ENCODE measurements around the gene GALNTL6. TPM values are rescaled to one million over a fixed set of nuclear protein-coding genes. Genes with fewer than 3 reads are reported as not detected.

Gene GALNTL6
- total RNA-seq, 8 experiments from 2014 or later = 2.4 to 22.2 (median 14.2) TPM

GRCh38 chr4:172826346-172826745 lies 1013.1 kb downstream of the GALNTL6 start:
- no peak for ATAC-seq (replicated peaks in 6 of 8)
- Histone ChIP-seq H3K4me1 (replicated peaks in 1 of 2) (peaks cover 4 to 19% of the 10 kb centered on the region in 2 donors), H3K27ac (no peak overlapping the region), H3K4me3 (no peak overlapping the region)
- 27 to 92% (median 80%) methylated on average over 1 to 4 of the region's 5 CpGs; no CpG with 5 or more reads in 4 of the 10 experiments for WGBS, 10 experiments
- in situ Hi-C loops (cut with MboI; ENCODE audit: low pct_unique_long_range_greater_than_20kb in 2 of 9, low sequenced_read_pairs in 9 of 9, unreplicated experiment in 9 of 9) = no loop called here

GRCh38 chr4:172826861-172827260 lies 1013.7 kb downstream of the GALNTL6 start:
- H3K27ac ChIP-seq = no peak overlapping the region
- H3K4me1 ChIP-seq (replicated peaks in 1 of 2) = peaks cover 4 to 15% of the 10 kb centered on the region in 2 donors
- no peak for ATAC-seq (replicated peaks in 6 of 8)
- 72 to 80% methylated on average over 1 to 3 of the region's 3 CpGs; no CpG with 5 or more reads in 8 of the 10 experiments for WGBS, 10 experiments
- in situ Hi-C loops (cut with MboI; ENCODE audit: low pct_unique_long_range_greater_than_20kb in 2 of 9, low sequenced_read_pairs in 9 of 9, unreplicated experiment in 9 of 9) = no loop called here
- no peak overlapping the region for H3K4me3 ChIP-seq

GRCh38 chr4:172830295-172830764 lies 1017.1 kb downstream of the GALNTL6 start:
- Histone ChIP-seq H3K4me3 (no peak overlapping the region), H3K27ac (no peak overlapping the region), H3K4me1 (replicated peaks in 1 of 2) (peaks cover 4 to 11% of the 10 kb centered on the region in 2 donors)
- ATAC-seq (replicated peaks in 6 of 8) = no peak
- in situ Hi-C loops (cut with MboI; ENCODE audit: low pct_unique_long_range_greater_than_20kb in 2 of 9, low sequenced_read_pairs in 9 of 9, unreplicated experiment in 9 of 9) = no loop called here
- 0 to 24% (median 10%) methylated on average over 3 to 5 of the region's 5 CpGs; no CpG with 5 or more reads in 1 of the 10 experiments for WGBS, 10 experiments

GRCh38 chr4:172836661-172837060 lies 1023.5 kb downstream of the GALNTL6 start:
- in situ Hi-C loops (cut with MboI; ENCODE audit: low pct_unique_long_range_greater_than_20kb in 2 of 9, low sequenced_read_pairs in 9 of 9, unreplicated experiment in 9 of 9) = no loop called here
- no peak for ATAC-seq (replicated peaks in 6 of 8)
- H3K4me1 ChIP-seq (replicated peaks in 1 of 2) = peaks cover 0 to under 1% of the 10 kb centered on the region in 2 donors
- no peak overlapping the region for H3K27ac ChIP-seq
- WGBS, 10 experiments = 27 to 100% (median 91%) methylated on average over 1 to 3 of the region's 3 CpGs; no CpG with 5 or more reads in 3 of the 10 experiments
- H3K4me3 ChIP-seq = no peak overlapping the region

- ATAC-seq (replicated peaks in 6 of 8) = no peak
- in situ Hi-C loops (cut with MboI; ENCODE audit: low pct_unique_long_range_greater_than_20kb in 2 of 9, low sequenced_read_pairs in 9 of 9, unreplicated experiment in 9 of 9) = no loop called here
- Histone ChIP-seq H3K4me3 (no peak overlapping the region), H3K4me1 (replicated peaks in 1 of 2) (peaks cover 8 to 12% of the 10 kb centered on the region in 2 donors), H3K27ac (no peak overlapping the region)
- WGBS, 10 experiments = 50 to 100% (median 76%) methylated on average over 1 to 5 of the region's 6 CpGs; no CpG with 5 or more reads in 4 of the 10 experiments
Observed at GRCh38 chr4:172838111-172838510, 1024.9 kb downstream of the GALNTL6 start.

- Histone ChIP-seq H3K4me3 (no peak overlapping the region), H3K4me1 (replicated peaks in 1 of 2) (peaks cover 8 to 20% of the 10 kb centered on the region in 2 donors), H3K27ac (no peak overlapping the region)
- 0 to 100% (median 84%) methylated on average over 1 to 3 of the region's 3 CpGs; no CpG with 5 or more reads in 2 of the 10 experiments for WGBS, 10 experiments
- no peak for ATAC-seq (replicated peaks in 6 of 8)
- in situ Hi-C loops (cut with MboI; ENCODE audit: low pct_unique_long_range_greater_than_20kb in 2 of 9, low sequenced_read_pairs in 9 of 9, unreplicated experiment in 9 of 9) = no loop called here
Observed at GRCh38 chr4:172838943-172839342, 1025.7 kb downstream of the GALNTL6 start.

- H3K4me3 ChIP-seq = no peak overlapping the region
- in situ Hi-C loops (cut with MboI; ENCODE audit: low pct_unique_long_range_greater_than_20kb in 2 of 9, low sequenced_read_pairs in 9 of 9, unreplicated experiment in 9 of 9) = no loop called here
- H3K4me1 ChIP-seq (replicated peaks in 1 of 2) = peaks cover 8 to 23% of the 10 kb centered on the region in 2 donors
- ATAC-seq (replicated peaks in 6 of 8) = peak in 5 of 8 experiments; percentile 94 to 98 (median 97)
- peak overlapping the region in 1 of 2 donors; percentile 5 for H3K27ac ChIP-seq
- WGBS, 10 experiments = 0 to 100% (median 10%) methylated on average over 1 to 4 of the region's 4 CpGs; no CpG with 5 or more reads in 1 of the 10 experiments
Observed at GRCh38 chr4:172842779-172843178, 1029.6 kb downstream of the GALNTL6 start.

GRCh38 chr4:172843192-172843591 lies 1030.0 kb downstream of the GALNTL6 start:
- peak in 4 of 8 experiments; percentile 52 to 70 (median 65) for ATAC-seq (replicated peaks in 6 of 8)
- H3K4me3 ChIP-seq = no peak overlapping the region
- 0 to 20% (median 13%) methylated on average over 3 to 4 of the region's 4 CpGs; no CpG with 5 or more reads in 5 of the 10 experiments for WGBS, 10 experiments
- peak overlapping the region; percentile 5 to 7 for H3K27ac ChIP-seq
- peaks cover 8 to 23% of the 10 kb centered on the region in 2 donors for H3K4me1 ChIP-seq (replicated peaks in 1 of 2)
- in situ Hi-C loops (cut with MboI; ENCODE audit: low pct_unique_long_range_greater_than_20kb in 2 of 9, low sequenced_read_pairs in 9 of 9, unreplicated experiment in 9 of 9) = no loop called here

GRCh38 chr4:172844556-172844955 lies 1031.4 kb downstream of the GALNTL6 start:
- in situ Hi-C loops (cut with MboI; ENCODE audit: low pct_unique_long_range_greater_than_20kb in 2 of 9, low sequenced_read_pairs in 9 of 9, unreplicated experiment in 9 of 9) = no loop called here
- ATAC-seq (replicated peaks in 6 of 8) = no peak
- no peak overlapping the region for H3K27ac ChIP-seq
- H3K4me1 ChIP-seq (replicated peaks in 1 of 2) = peaks cover 8 to 23% of the 10 kb centered on the region in 2 donors
- no peak overlapping the region for H3K4me3 ChIP-seq
- 0 to 96% (median 80%) methylated on average over 1 to 4 of the region's 4 CpGs for WGBS, 10 experiments

- Histone ChIP-seq H3K4me3 (no peak overlapping the region), H3K4me1 (replicated peaks in 1 of 2) (peaks cover 8 to 23% of the 10 kb centered on the region in 2 donors), H3K27ac (no peak overlapping the region)
- ATAC-seq (replicated peaks in 6 of 8) = no peak
- WGBS, 10 experiments = 81 to 100% (median 96%) methylated on average over 1 to 3 of the region's 3 CpGs; no CpG with 5 or more reads in 1 of the 10 experiments
- in situ Hi-C loops (cut with MboI; ENCODE audit: low pct_unique_long_range_greater_than_20kb in 2 of 9, low sequenced_read_pairs in 9 of 9, unreplicated experiment in 9 of 9) = no loop called here
Observed at GRCh38 chr4:172845281-172845680, 1032.1 kb downstream of the GALNTL6 start.

- peaks cover 3 to 7% of the 10 kb centered on the region in 2 donors for H3K4me1 ChIP-seq (replicated peaks in 1 of 2)
- ATAC-seq (replicated peaks in 6 of 8) = peak in 6 of 8 experiments; percentile 24 to 94 (median 63)
- 0 to 67% (median 20%) methylated on average over 1 of the region's 1 CpG; no CpG with 5 or more reads in 5 of the 10 experiments for WGBS, 10 experiments
- in situ Hi-C loops (cut with MboI; ENCODE audit: low pct_unique_long_range_greater_than_20kb in 2 of 9, low sequenced_read_pairs in 9 of 9, unreplicated experiment in 9 of 9) = no loop called here
- H3K27ac ChIP-seq = no peak overlapping the region
- no peak overlapping the region for H3K4me3 ChIP-seq
Observed at GRCh38 chr4:172850838-172851237, 1037.6 kb downstream of the GALNTL6 start.

- no peak overlapping the region for H3K4me3 ChIP-seq
- no peak overlapping the region for H3K27ac ChIP-seq
- WGBS, 10 experiments = 0 to 71% (median 0%) methylated on average over 1 of the region's 1 CpG; no CpG with 5 or more reads in 2 of the 10 experiments
- peaks cover 3 to 14% of the 10 kb centered on the region in 2 donors for H3K4me1 ChIP-seq (replicated peaks in 1 of 2)
- ATAC-seq (replicated peaks in 6 of 8) = no peak
- in situ Hi-C loops (cut with MboI; ENCODE audit: low pct_unique_long_range_greater_than_20kb in 2 of 9, low sequenced_read_pairs in 9 of 9, unreplicated experiment in 9 of 9) = no loop called here
Observed at GRCh38 chr4:172851534-172851933, 1038.3 kb downstream of the GALNTL6 start.

GRCh38 chr4:172857026-172857425 lies 1043.8 kb downstream of the GALNTL6 start:
- in situ Hi-C loops (cut with MboI; ENCODE audit: low pct_unique_long_range_greater_than_20kb in 2 of 9, low sequenced_read_pairs in 9 of 9, unreplicated experiment in 9 of 9) = no loop called here
- Histone ChIP-seq H3K4me1 (replicated peaks in 1 of 2) (peaks cover 3 to 27% of the 10 kb centered on the region in 2 donors), H3K27ac (no peak overlapping the region), H3K4me3 (no peak overlapping the region)
- ATAC-seq (replicated peaks in 6 of 8) = peak in 3 of 8 experiments; percentile 14 to 45 (median 35)
- 33 to 100% (median 60%) methylated on average over 1 to 5 of the region's 5 CpGs for whole genome bisulfite sequencing, 10 experiments

Data from motor neuron (in vitro differentiated cells).